ENCODE measurements around the gene RARB.

The RARB gene

GRCh38 chr3:25462495-25462894 lies 34.4 kb downstream of the RARB start:
- no peak for TF ChIP-seq ZNF274 (IDR thresholded peaks at IDR 0.05; ENCODE audit: low read depth, low read length)

DNA sequence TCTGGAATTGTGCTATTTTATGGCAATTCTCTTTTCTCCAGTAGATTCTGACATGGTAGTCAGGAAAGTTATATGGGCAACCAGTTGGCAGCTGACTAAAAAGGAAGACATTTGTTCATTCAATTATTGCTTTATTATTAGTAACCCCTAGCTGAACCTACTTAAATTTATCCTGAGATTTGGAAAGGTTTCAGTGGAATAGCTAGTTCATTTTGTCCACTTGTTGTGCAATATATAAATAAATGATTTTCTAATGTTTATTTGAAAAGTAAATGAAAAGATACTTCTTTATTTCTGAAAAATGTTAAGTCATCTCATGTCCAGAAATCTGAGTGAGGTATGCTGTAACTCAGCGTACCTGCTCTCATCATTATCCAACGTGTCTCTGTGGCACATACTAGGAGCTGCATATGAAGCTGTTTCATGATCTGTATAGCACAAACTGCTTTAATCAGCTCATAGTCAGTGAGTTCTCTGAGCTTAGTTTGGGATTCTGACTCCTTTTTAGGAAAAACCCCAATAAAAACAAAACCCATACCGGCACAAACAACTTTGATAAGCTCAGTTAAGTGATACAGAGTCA lies 35.9 kb downstream of the RARB start:
- H3K4me3 ChIP-seq (ENCODE audit: low read length), result no peak overlapping the region
- TF ChIP-seq ZNF274 (IDR thresholded peaks at IDR 0.05; ENCODE audit: low read depth, low read length), result no peak

More at GRCh38 chr3:25462495-25462894, 34.4 kb downstream of the RARB start:
- no peak overlapping the region for H3K4me3 ChIP-seq (ENCODE audit: low read length)

DNA sequence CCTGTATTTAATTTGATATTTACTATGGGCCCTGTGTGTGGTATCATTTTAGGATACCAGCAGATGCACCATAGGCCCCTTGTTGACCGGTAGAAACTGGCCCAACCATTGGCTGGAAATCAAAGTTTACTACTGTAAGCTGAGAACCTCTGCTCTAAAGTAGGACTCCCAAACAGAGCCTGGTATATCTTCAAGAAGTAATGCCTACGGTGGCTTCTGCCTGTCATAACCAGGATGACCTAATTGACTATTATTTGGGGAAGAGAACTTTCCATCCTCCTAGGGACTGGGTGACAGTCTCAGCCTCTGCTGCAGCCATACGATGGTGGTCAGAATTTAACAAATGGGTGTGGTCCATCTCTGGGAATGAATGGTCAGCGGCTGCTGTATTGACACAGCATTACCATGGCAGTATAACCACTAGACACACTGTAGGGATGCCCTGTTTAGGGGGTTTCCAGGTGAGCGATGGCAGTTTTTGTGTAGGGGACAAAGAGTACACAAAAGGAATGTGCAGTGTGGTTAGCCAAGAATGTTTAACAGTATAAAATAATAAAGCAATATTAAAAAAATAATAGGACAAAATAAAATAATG lies 37.3 kb downstream of the RARB start:
- H3K4me3 ChIP-seq (ENCODE audit: low read length), result no peak overlapping the region
- no peak for TF ChIP-seq ZNF274 (IDR thresholded peaks at IDR 0.05; ENCODE audit: low read depth, low read length)

DNA sequence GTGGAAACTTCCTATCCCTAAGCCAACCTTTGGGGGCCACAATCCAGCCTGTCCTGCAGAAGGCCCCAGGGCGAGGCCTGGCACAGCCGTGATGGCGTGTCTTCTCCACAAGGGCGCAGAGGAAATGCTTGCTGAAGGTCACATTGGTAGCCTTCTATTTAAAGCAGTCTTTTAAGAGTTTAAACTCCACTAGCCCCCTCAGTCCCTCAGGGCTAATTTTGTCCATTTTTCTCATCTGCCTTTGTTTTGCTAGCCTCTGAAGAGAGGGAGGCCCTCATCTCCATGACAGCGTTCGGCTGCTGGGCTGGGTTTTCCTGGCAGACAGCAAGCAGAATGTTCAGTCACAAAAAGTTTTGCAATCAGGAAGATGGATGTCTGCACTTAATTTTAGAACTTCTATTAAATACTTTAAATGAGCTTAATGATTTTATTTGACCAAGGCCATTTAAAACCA lies 40.8 kb downstream of the RARB start:
- no peak for TF ChIP-seq ZNF274 (IDR thresholded peaks at IDR 0.05; ENCODE audit: low read depth, low read length)
- H3K4me3 ChIP-seq (ENCODE audit: low read length), result no peak overlapping the region

DNA sequence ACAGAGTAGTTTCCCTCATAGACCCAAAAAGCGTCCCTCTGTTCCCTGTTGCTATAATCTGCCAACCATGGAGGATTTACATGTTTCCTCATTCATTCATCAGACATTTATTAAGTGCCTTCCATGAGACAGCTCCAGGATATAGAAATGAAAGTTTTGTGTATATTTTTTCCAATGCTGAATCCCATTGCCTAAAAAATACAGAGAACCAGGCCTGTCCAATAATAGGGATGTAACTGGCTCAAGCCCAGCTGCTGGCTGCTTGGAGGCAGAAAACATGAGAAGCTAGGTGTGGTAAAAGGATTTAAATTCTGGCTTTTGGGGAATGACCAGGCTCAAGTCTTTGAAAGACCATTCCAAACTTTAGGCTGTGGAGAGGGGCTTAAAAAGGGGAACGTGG lies 41.5 kb downstream of the RARB start:
- H3K4me3 ChIP-seq (ENCODE audit: low read length), result no peak overlapping the region
- TF ChIP-seq ZNF274 (IDR thresholded peaks at IDR 0.05; ENCODE audit: low read depth, low read length), result no peak

- no peak overlapping the region for H3K4me3 ChIP-seq (ENCODE audit: low read length)
- no peak for TF ChIP-seq ZNF274 (IDR thresholded peaks at IDR 0.05; ENCODE audit: low read depth, low read length)
Measured at GRCh38 chr3:25471081-25471768, 43.2 kb downstream of the RARB start.

DNA sequence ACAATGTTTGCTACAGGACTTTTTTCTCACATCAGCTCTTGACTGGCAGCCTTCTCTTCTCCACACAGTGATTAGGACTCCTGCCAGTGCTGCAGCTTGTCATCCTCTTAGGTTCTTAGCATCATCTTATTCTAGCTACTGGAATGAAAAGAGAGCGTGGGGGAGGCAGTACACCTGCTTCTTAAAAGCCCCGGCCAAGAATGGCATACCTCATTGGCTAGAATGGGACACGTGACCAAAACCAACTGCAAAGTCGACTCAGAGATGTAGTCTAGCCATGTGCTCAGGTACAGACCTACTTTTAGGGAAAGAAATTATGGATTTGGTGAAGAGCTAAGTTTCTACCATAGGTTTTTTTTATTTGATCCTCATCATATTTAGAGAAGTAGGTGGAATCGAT lies 44.1 kb downstream of the RARB start:
- TF ChIP-seq ZNF274 (IDR thresholded peaks at IDR 0.05; ENCODE audit: low read depth, low read length), result no peak
- H3K4me3 ChIP-seq (ENCODE audit: low read length), result no peak overlapping the region

- no peak overlapping the region for H3K4me3 ChIP-seq (ENCODE audit: low read length)
- no peak for TF ChIP-seq ZNF274 (IDR thresholded peaks at IDR 0.05; ENCODE audit: low read depth, low read length)
Measured at GRCh38 chr3:25472731-25473130, 44.7 kb downstream of the RARB start.

DNA sequence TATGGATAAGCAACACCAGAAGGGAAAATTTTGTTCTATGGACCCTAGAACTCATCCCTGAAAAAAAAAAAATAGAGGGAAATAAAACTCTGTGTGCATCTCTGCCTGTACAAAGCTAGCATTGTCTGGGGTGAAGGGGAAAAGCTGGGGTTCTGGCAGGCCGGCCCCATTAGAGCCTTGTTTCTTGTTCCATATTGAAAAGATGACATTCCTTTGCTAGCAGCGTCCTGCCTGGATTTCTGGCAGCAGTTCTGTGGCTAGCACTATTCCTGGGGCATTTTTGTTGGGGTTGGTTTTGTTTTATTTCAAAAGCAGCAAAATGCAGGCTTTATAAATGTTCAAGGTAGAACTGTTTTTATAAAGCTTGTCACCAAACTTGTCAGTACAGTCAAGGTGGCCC lies 45.2 kb downstream of the RARB start:
- no peak overlapping the region for H3K4me3 ChIP-seq (ENCODE audit: low read length)
- no peak for TF ChIP-seq ZNF274 (IDR thresholded peaks at IDR 0.05; ENCODE audit: low read depth, low read length)

DNA sequence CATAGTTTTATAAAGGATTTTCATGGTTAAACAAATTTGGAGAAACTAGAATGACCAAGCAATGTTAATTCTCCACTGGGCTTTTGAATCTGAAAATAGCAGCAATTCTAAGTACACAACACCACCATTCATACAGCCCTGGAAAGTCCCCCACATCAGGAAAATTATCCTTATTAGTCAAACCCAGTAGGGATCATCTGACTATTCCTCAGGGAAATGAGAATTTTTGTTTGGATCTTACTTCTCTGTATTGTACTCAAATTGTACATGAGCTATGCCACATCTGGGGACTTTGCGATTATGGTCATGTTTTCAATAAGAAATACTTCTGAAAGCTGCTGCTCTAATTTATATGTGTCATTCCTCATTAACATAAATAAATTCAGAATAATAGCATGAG lies 46.0 kb downstream of the RARB start:
- TF ChIP-seq ZNF274 (IDR thresholded peaks at IDR 0.05; ENCODE audit: low read depth, low read length), result no peak
- H3K4me3 ChIP-seq (ENCODE audit: low read length), result no peak overlapping the region

- no peak overlapping the region for H3K4me3 ChIP-seq (ENCODE audit: low read length)
- TF ChIP-seq ZNF274 (IDR thresholded peaks at IDR 0.05; ENCODE audit: low read depth, low read length), result no peak
Measured at GRCh38 chr3:25476639-25477038, 48.6 kb downstream of the RARB start.

- H3K4me3 ChIP-seq (ENCODE audit: low read length), result no peak overlapping the region
- TF ChIP-seq ZNF274 (IDR thresholded peaks at IDR 0.05; ENCODE audit: low read depth, low read length), result no peak
Measured at GRCh38 chr3:25478211-25478757, 50.2 kb downstream of the RARB start.

GRCh38 chr3:25478964-25479726 lies 51.1 kb downstream of the RARB start:
- no peak overlapping the region for H3K4me3 ChIP-seq (ENCODE audit: low read length)
- TF ChIP-seq ZNF274 (IDR thresholded peaks at IDR 0.05; ENCODE audit: low read depth, low read length), result no peak

DNA sequence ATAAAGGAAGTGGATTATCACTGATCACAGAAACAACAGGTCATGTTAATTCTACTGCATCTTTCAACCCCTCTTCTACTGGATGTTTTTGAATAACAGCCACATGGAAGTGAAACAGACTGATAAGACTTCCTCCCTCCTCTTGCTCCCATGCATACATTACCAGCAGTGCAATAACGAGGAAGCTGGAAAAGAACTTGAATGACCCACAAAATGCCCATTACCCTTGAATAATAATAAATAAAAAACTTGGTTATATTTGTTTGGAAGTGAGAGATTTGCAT lies 51.6 kb downstream of the RARB start:
- no peak for TF ChIP-seq ZNF274 (IDR thresholded peaks at IDR 0.05; ENCODE audit: low read depth, low read length)
- no peak overlapping the region for H3K4me3 ChIP-seq (ENCODE audit: low read length)

Data from GM08714 (cell line).